OCI-LY1 (cell line): ENCODE results near the gene ZNF606.

Source experiments
- CTCF ChIP-seq: fragments of 200-600 bp; sonication (generic), shearing (Covaris generic); IDR thresholded peaks from 2 replicates; pipeline ENCODE4 v1.5.1; 2017; ENCODE audit warnings: mild to moderate bottlenecking, antibody characterized with exemption, low read length, moderate library complexity, mixed read lengths
- EZH2 ChIP-seq: fragments of 200-600 bp; sonication (generic), shearing (Covaris generic); IDR thresholded peaks from 2 replicates; pipeline ENCODE4 v1.8.0; 2017; ENCODE audit warnings: borderline replicate concordance, mixed run types, mild to moderate bottlenecking, antibody characterized with exemption, low read length, moderate library complexity, mixed read lengths

GRCh38 chr19:58045411-58046050, 42.9 kb upstream of the ZNF606 start:
- TF ChIP-seq CTCF (no peak), EZH2 (no peak)
